Measurements from ENCODE around the gene CBX6.

DNA sequence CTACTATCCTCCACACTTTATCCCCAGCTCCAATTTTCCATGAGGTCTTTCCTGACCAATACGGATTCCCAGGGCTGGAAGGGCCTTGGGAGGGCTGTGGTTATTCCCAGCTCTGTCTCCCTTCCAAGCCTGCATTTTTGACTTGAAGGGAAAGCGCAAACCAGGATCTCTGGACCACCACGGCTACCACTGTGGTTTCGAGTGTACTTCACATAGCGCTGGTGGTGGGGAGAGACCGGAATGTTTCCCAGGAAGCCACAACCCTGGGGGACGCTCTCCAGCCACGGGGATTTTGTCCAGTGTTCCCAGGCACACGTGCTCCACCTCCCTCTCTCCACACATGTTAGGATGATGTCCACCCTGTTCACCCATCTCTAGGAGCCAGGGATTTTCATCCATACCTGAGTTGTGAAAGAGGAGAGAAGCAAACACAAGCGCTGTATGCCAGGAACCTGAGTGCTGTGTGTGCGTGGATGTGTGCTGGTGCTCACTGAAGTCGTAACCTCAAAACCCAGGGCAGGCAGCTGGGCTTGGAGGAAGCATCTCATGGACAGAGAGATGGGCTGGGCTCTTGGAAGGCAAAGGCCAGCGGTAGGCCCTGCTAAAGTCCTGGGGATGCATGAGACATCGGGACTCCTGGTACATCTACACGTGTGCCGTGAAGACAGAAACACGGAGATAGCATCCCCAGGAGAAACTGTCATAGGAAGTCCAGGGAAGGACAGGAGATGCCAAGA lies 26.8 kb downstream of the CBX6 start:
- TF ChIP-seq, protein P1, sequence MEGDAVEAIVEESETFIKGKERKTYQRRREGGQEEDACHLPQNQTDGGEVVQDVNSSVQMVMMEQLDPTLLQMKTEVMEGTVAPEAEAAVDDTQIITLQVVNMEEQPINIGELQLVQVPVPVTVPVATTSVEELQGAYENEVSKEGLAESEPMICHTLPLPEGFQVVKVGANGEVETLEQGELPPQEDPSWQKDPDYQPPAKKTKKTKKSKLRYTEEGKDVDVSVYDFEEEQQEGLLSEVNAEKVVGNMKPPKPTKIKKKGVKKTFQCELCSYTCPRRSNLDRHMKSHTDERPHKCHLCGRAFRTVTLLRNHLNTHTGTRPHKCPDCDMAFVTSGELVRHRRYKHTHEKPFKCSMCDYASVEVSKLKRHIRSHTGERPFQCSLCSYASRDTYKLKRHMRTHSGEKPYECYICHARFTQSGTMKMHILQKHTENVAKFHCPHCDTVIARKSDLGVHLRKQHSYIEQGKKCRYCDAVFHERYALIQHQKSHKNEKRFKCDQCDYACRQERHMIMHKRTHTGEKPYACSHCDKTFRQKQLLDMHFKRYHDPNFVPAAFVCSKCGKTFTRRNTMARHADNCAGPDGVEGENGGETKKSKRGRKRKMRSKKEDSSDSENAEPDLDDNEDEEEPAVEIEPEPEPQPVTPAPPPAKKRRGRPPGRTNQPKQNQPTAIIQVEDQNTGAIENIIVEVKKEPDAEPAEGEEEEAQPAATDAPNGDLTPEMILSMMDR (conservative IDR thresholded peaks at IDR 0.05; ENCODE audit: low read length), result no peak
- no peak for TF ChIP-seq EZH2phosphoT487 (IDR thresholded peaks at IDR 0.05; ENCODE audit: borderline replicate concordance)

Data from Loucy (cell line).